ENCODE measurements around the gene HOXA10.

DNA sequence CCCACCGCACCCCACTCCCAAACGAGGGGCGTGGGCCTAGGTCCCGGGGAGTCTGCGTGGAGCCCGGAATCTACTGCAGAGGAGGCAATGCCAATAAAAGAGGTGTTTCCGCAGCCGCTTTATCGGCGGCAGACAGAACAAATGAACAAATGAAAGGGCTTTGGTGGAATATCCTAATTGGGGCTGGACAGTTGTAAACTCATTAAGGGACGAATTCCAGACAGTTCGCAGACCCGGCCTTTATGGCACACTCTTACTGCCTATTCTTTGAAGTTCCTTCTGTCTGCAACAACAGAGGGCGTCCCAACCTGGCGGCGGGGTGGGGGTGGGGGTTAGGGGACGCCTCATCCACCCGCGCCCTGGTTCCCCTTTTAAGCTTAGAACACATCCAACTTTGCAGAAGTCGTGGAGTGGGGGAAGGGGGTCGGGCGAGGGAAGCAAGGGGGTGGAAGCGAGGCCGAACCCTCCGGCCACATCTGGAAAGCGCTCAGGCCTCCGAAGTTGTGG, 12.9 kb downstream of the HOXA10 start:
- TF ChIP-seq ZFP3 (CRISPR knock-in tag; IDR thresholded peaks at IDR 0.05) (no peak), SNAI2 (CRISPR knock-in tag; IDR thresholded peaks at IDR 0.05) (no peak), ZNF8 (CRISPR knock-in tag; IDR thresholded peaks at IDR 0.05) (no peak), GLIS3 (CRISPR knock-in tag; IDR thresholded peaks at IDR 0.05) (no peak), ZNF565 (CRISPR knock-in tag; conservative IDR thresholded peaks at IDR 0.05; ENCODE audit: low read depth) (no peak), ZFP30 (CRISPR knock-in tag; IDR thresholded peaks at IDR 0.05) (no peak), ARNTL (CRISPR knock-in tag; IDR thresholded peaks at IDR 0.05; ENCODE audit: borderline replicate concordance, low read depth) (no peak), PPARA (CRISPR knock-in tag; IDR thresholded peaks at IDR 0.05; ENCODE audit: borderline replicate concordance) (no peak)
- TF ChIP-seq, protein P1, sequence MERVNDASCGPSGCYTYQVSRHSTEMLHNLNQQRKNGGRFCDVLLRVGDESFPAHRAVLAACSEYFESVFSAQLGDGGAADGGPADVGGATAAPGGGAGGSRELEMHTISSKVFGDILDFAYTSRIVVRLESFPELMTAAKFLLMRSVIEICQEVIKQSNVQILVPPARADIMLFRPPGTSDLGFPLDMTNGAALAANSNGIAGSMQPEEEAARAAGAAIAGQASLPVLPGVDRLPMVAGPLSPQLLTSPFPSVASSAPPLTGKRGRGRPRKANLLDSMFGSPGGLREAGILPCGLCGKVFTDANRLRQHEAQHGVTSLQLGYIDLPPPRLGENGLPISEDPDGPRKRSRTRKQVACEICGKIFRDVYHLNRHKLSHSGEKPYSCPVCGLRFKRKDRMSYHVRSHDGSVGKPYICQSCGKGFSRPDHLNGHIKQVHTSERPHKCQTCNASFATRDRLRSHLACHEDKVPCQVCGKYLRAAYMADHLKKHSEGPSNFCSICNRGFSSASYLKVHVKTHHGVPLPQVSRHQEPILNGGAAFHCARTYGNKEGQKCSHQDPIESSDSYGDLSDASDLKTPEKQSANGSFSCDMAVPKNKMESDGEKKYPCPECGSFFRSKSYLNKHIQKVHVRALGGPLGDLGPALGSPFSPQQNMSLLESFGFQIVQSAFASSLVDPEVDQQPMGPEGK (CRISPR knock-in tag; IDR thresholded peaks at IDR 0.05; ENCODE audit: borderline replicate concordance): no peak
- TF ChIP-seq, protein P2, sequence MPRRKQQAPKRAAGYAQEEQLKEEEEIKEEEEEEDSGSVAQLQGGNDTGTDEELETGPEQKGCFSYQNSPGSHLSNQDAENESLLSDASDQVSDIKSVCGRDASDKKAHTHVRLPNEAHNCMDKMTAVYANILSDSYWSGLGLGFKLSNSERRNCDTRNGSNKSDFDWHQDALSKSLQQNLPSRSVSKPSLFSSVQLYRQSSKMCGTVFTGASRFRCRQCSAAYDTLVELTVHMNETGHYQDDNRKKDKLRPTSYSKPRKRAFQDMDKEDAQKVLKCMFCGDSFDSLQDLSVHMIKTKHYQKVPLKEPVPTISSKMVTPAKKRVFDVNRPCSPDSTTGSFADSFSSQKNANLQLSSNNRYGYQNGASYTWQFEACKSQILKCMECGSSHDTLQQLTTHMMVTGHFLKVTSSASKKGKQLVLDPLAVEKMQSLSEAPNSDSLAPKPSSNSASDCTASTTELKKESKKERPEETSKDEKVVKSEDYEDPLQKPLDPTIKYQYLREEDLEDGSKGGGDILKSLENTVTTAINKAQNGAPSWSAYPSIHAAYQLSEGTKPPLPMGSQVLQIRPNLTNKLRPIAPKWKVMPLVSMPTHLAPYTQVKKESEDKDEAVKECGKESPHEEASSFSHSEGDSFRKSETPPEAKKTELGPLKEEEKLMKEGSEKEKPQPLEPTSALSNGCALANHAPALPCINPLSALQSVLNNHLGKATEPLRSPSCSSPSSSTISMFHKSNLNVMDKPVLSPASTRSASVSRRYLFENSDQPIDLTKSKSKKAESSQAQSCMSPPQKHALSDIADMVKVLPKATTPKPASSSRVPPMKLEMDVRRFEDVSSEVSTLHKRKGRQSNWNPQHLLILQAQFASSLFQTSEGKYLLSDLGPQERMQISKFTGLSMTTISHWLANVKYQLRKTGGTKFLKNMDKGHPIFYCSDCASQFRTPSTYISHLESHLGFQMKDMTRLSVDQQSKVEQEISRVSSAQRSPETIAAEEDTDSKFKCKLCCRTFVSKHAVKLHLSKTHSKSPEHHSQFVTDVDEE (CRISPR knock-in tag; IDR thresholded peaks at IDR 0.05): no peak
- TF ChIP-seq, protein P3, sequence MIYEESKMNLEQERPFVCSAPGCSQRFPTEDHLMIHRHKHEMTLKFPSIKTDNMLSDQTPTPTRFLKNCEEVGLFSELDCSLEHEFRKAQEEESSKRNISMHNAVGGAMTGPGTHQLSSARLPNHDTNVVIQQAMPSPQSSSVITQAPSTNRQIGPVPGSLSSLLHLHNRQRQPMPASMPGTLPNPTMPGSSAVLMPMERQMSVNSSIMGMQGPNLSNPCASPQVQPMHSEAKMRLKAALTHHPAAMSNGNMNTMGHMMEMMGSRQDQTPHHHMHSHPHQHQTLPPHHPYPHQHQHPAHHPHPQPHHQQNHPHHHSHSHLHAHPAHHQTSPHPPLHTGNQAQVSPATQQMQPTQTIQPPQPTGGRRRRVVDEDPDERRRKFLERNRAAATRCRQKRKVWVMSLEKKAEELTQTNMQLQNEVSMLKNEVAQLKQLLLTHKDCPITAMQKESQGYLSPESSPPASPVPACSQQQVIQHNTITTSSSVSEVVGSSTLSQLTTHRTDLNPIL (CRISPR knock-in tag; IDR thresholded peaks at IDR 0.05; ENCODE audit: low read depth): no peak
- TF ChIP-seq, protein P4, sequence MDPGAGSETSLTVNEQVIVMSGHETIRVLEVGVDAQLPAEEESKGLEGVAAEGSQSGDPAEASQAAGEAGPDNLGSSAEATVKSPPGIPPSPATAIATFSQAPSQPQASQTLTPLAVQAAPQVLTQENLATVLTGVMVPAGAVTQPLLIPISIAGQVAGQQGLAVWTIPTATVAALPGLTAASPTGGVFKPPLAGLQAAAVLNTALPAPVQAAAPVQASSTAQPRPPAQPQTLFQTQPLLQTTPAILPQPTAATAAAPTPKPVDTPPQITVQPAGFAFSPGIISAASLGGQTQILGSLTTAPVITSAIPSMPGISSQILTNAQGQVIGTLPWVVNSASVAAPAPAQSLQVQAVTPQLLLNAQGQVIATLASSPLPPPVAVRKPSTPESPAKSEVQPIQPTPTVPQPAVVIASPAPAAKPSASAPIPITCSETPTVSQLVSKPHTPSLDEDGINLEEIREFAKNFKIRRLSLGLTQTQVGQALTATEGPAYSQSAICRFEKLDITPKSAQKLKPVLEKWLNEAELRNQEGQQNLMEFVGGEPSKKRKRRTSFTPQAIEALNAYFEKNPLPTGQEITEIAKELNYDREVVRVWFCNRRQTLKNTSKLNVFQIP (CRISPR knock-in tag; IDR thresholded peaks at IDR 0.05; ENCODE audit: borderline replicate concordance, low read depth): no peak
